Measurements from ENCODE around the gene MRTO4. TPM values are rescaled to one million over a fixed set of nuclear protein-coding genes. Genes with fewer than 3 reads are reported as not detected.

Gene MRTO4
- total and polyA plus RNA-seq, 4 donors, result 9.5 to 11.1 (median 10.2) TPM

GRCh38 chr1:19308509-19308907 lies 56.9 kb downstream of the MRTO4 start:
- H3K4me3 ChIP-seq (ENCODE audit: low read depth in 1 of 3, low read length in 3 of 3), result no peak overlapping the region
- peaks cover 1 to 18% (median 16%) of the 10 kb centered on the region in 4 donors for H3K4me1 ChIP-seq (ENCODE audit: control insufficient read depth in 4 of 4, insufficient read depth in 4 of 4, low read length in 3 of 4)
- H3K27me3 ChIP-seq (ENCODE audit: control insufficient read depth in 4 of 4, insufficient read depth in 4 of 4, low read length in 3 of 4), result no peaks in the 10 kb centered on the region
- H3K27ac ChIP-seq (ENCODE audit: low read depth in 1 of 2, low read length in 2 of 2), result no peak overlapping the region
- no peak overlapping the region for H3K9ac ChIP-seq (ENCODE audit: low read depth in 1 of 2, low read length in 2 of 2)
- no peak for DNase-seq (ENCODE audit: low spot score)
- no peaks in the 10 kb centered on the region for H3K9me3 ChIP-seq (ENCODE audit: control insufficient read depth in 4 of 4, low read length in 3 of 4)
- 97% methylated on average over 3 of the region's 3 CpGs for WGBS
- TF ChIP-seq NR2F2 (IDR thresholded peaks at IDR 0.05) (no peak), MAX (IDR thresholded peaks at IDR 0.05) (no peak), ATF3 (IDR thresholded peaks at IDR 0.05) (no peak), REST (IDR thresholded peaks at IDR 0.05) (no peak), SP1 (IDR thresholded peaks at IDR 0.05) (no peak), HNF4A (conservative IDR thresholded peaks at IDR 0.05) (no peak), YY1 (IDR thresholded peaks at IDR 0.05) (no peak), RXRA (IDR thresholded peaks at IDR 0.05) (no peak), JUND (IDR thresholded peaks at IDR 0.05) (no peak), FOXA1 (IDR thresholded peaks at IDR 0.05) (no peak), GABPA (IDR thresholded peaks at IDR 0.05 in 1 of 2, conservative IDR thresholded peaks at IDR 0.05 in 1 of 2) (no peak), RAD21 (IDR thresholded peaks at IDR 0.05) (no peak), ZBTB33 (IDR thresholded peaks at IDR 0.05) (no peak), FOXA2 (IDR thresholded peaks at IDR 0.05) (no peak), TAF1 (conservative IDR thresholded peaks at IDR 0.05) (no peak), HNF4G (IDR thresholded peaks at IDR 0.05) (no peak), EGR1 (IDR thresholded peaks at IDR 0.05; ENCODE audit: low read depth in 2 of 2) (no peak)
- peaks cover 10 to 47% (median 30%) of the 10 kb centered on the region in 4 donors for H3K36me3 ChIP-seq (ENCODE audit: control insufficient read depth in 4 of 4, insufficient read depth in 3 of 4, low read depth in 1 of 4, low read length in 3 of 4)

- no peak overlapping the region for H3K9ac ChIP-seq (ENCODE audit: low read depth in 1 of 2, low read length in 2 of 2)
- peaks cover 3 to 23% (median 16%) of the 10 kb centered on the region in 4 donors for H3K4me1 ChIP-seq (ENCODE audit: control insufficient read depth in 4 of 4, insufficient read depth in 4 of 4, low read length in 3 of 4)
- H3K27ac ChIP-seq (ENCODE audit: low read depth in 1 of 2, low read length in 2 of 2), result no peak overlapping the region
- TF ChIP-seq RAD21 (IDR thresholded peaks at IDR 0.05) (no peak), MAX (IDR thresholded peaks at IDR 0.05) (no peak), SP1 (IDR thresholded peaks at IDR 0.05) (no peak), EGR1 (IDR thresholded peaks at IDR 0.05; ENCODE audit: low read depth in 2 of 2) (no peak), HNF4A (conservative IDR thresholded peaks at IDR 0.05) (no peak), CTCF (IDR thresholded peaks at IDR 0.05; ENCODE audit: low read depth, low read length, missing input control) (no peak), ZBTB33 (IDR thresholded peaks at IDR 0.05) (no peak), NR2F2 (IDR thresholded peaks at IDR 0.05) (no peak), HNF4G (IDR thresholded peaks at IDR 0.05) (no peak)
- H3K9me3 ChIP-seq (ENCODE audit: control insufficient read depth in 4 of 4, low read length in 3 of 4), result no peaks in the 10 kb centered on the region
- H3K27me3 ChIP-seq (ENCODE audit: control insufficient read depth in 4 of 4, insufficient read depth in 4 of 4, low read length in 3 of 4), result no peaks in the 10 kb centered on the region
- H3K36me3 ChIP-seq (ENCODE audit: control insufficient read depth in 4 of 4, insufficient read depth in 3 of 4, low read depth in 1 of 4, low read length in 3 of 4), result peaks cover 10 to 39% (median 25%) of the 10 kb centered on the region in 4 donors
- 94% methylated on average over 6 of the region's 6 CpGs for WGBS
- no peak for DNase-seq (ENCODE audit: low spot score)
- H3K4me3 ChIP-seq (ENCODE audit: low read depth in 1 of 3, low read length in 3 of 3), result no peak overlapping the region
Observed at GRCh38 chr1:19309123-19309813, 57.7 kb downstream of the MRTO4 start.
